Sigmoid colon (tissue), 7 donors: ENCODE results near the gene PP2D1. TPM values are rescaled to one million over a fixed set of nuclear protein-coding genes. Genes with fewer than 3 reads are reported as not detected.
"Not testable (repeated sequence)": the region's sequence is repeated elsewhere in the genome, so short reads cannot be mapped to it uniquely, and the experiment has no call there.

Source experiments
- DNase-seq: peaks from one replicate; pipeline ENCODE4 v3.0.0-alpha.2; 2019
- H3K27ac ChIP-seq, 4 donors: fragments of 200-600 bp; sonication (generic); one replicate each; pipeline ENCODE4 v1.5.1; 2016 to 2019; ENCODE audit warnings: mild to moderate bottlenecking in 1 of 4
- H3K27me3 ChIP-seq, 3 donors: fragments of 200-600 bp; sonication (generic); one replicate each; pipeline ENCODE4 v1.5.1; 2019; ENCODE audit warnings: mild to moderate bottlenecking in 1 of 3
- H3K36me3 ChIP-seq, 4 donors: fragments of 200-600 bp; sonication (generic); one replicate each; pipeline ENCODE4 v1.5.1; 2016 to 2019
- H3K4me1 ChIP-seq, 4 donors: fragments of 200-600 bp; sonication (generic); one replicate each; pipeline ENCODE4 v1.5.1; 2017 to 2019
- H3K4me3 ChIP-seq, 4 donors: fragments of 200-600 bp; sonication (generic); one replicate each; pipeline ENCODE4 v1.5.1; 2017 to 2019; ENCODE audit warnings: mild to moderate bottlenecking in 2 of 4, moderate library complexity in 1 of 4
- H3K9me3 ChIP-seq, 4 donors: fragments of 200-600 bp in 3 of 4; sonication (generic) in 3 of 4; one replicate each; pipeline versions ENCODE4 v1.5.1 to v1.6.1; 2013 to 2019
- CTCF ChIP-seq, 4 experiments: fragments of 450-650 bp in 3 of 4; fragments of 200-600 bp in 1 of 4; IDR thresholded peaks; one replicate each; pipeline ENCODE4 v1.5.1; 2016 to 2019; ENCODE audit warnings: antibody characterized with exemption in 4 of 4, mild to moderate bottlenecking in 3 of 4, moderate library complexity in 2 of 4
- EP300 ChIP-seq, 4 donors: sonication (generic); formaldehyde crosslinking; IDR thresholded peaks; one replicate each; pipeline ENCODE4 v1.6.1; 2017; ENCODE audit warnings: antibody characterized with exemption in 4 of 4
- POLR2A ChIP-seq, 2 donors: fragments of 450-650 bp; IDR thresholded peaks; one replicate each; pipeline ENCODE4 v1.6.1; 2016; ENCODE audit warnings: antibody characterized with exemption in 2 of 2, mild to moderate bottlenecking in 2 of 2, moderate library complexity in 2 of 2
- POLR2AphosphoS5 ChIP-seq, 4 donors: sonication (generic); formaldehyde crosslinking; IDR thresholded peaks; one replicate each; pipeline ENCODE4 v1.6.1; 2017; ENCODE audit warnings: antibody characterized with exemption in 4 of 4
- WGBS, 2 donors: extraction: QIAGEN DNeasy Blood & Tissue Kit; methylation state at CpG; one replicate each; pipeline ENCODE4 v1.1.7; 2013; 5-methylcytosine and 5-hydroxymethylcytosine counted together
- intact Hi-C: fragments of 100-400 bp; cut with DNase I; formaldehyde crosslinking; loops from one replicate; pipeline ENCODE4 v1.15.1; 2023
- polyA plus RNA-seq, 3 donors: library from polyadenylated mRNA; stranded (reverse); fragments of 200-250 nt; gene quantifications; one replicate each; pipeline ENCODE4 v1.2.3, GENCODE V29; 2013
- total RNA-seq, 4 donors: library from RNA; depleted of rRNA; stranded (reverse); fragments of >200 nt; gene quantifications; one replicate each; pipeline ENCODE4 v1.1.0, GENCODE V29; 2016
- donor health status: healthy with polysubstance abuse.
- donor health status: Bipolar disorder and iron deficiency.
- donor health status: healthy.

PP2D1 gene
- total and polyA plus RNA-seq, 7 donors = not detected

- TF ChIP-seq POLR2AphosphoS5 (IDR thresholded peaks at IDR 0.05) = no peak
- TF ChIP-seq CTCF (IDR thresholded peaks at IDR 0.05) = no peak
- no peak for TF ChIP-seq EP300 (IDR thresholded peaks at IDR 0.05)
- no peak for TF ChIP-seq POLR2A (IDR thresholded peaks at IDR 0.05)
- DNase-seq = no peak
- H3K27me3 ChIP-seq = no peaks in the 10 kb centered on the region
- H3K4me1 ChIP-seq = peaks cover 0 to 17% (median 10%) of the 10 kb centered on the region in 4 donors
- H3K4me3 ChIP-seq = no peak overlapping the region
- intact Hi-C loops = no loop called here
- WGBS, 2 donors = 84 to 89% methylated on average over 6 of the region's 6 CpGs
- H3K27ac ChIP-seq = no peak overlapping the region
- H3K36me3 ChIP-seq = no peaks in the 10 kb centered on the region
- H3K9me3 ChIP-seq = no peaks in the 10 kb centered on the region
Measured at GRCh38 chr3:19967208-19967607, 44.9 kb downstream of the PP2D1 start.

- H3K36me3 ChIP-seq = peaks cover 0 to 3% (median 0%) of the 10 kb centered on the region in 4 donors
- H3K4me1 ChIP-seq = peaks cover 0 to 15% (median 7%) of the 10 kb centered on the region in 4 donors
- H3K9me3 ChIP-seq = no peaks in the 10 kb centered on the region
- TF ChIP-seq POLR2A (IDR thresholded peaks at IDR 0.05) = no peak
- TF ChIP-seq CTCF (IDR thresholded peaks at IDR 0.05) = no peak
- TF ChIP-seq EP300 (IDR thresholded peaks at IDR 0.05) = no peak
- TF ChIP-seq POLR2AphosphoS5 (IDR thresholded peaks at IDR 0.05) = no peak
- no peaks in the 10 kb centered on the region for H3K27me3 ChIP-seq
- no peak for DNase-seq
- no peak overlapping the region for H3K4me3 ChIP-seq
- intact Hi-C loops = no loop called here
- no peak overlapping the region for H3K27ac ChIP-seq
- WGBS, 2 donors = 47 to 82% methylated on average over 4 of the region's 4 CpGs
Measured at GRCh38 chr3:19961960-19962359, 50.1 kb downstream of the PP2D1 start.

- intact Hi-C loops = no loop called here
- peaks cover 0 to 27% (median 15%) of the 10 kb centered on the region in 4 donors for H3K4me1 ChIP-seq
- DNase-seq = no peak
- WGBS, 2 donors = 79 to 86% methylated on average over 4 of the region's 4 CpGs
- peaks cover 0 to 8% (median 0%) of the 10 kb centered on the region in 4 donors for H3K36me3 ChIP-seq
- no peak overlapping the region for H3K4me3 ChIP-seq
- H3K9me3 ChIP-seq = no peaks in the 10 kb centered on the region
- TF ChIP-seq POLR2A (IDR thresholded peaks at IDR 0.05) (no peak), CTCF (IDR thresholded peaks at IDR 0.05) (no peak), POLR2AphosphoS5 (IDR thresholded peaks at IDR 0.05) (no peak), EP300 (IDR thresholded peaks at IDR 0.05) (no peak)
- H3K27me3 ChIP-seq = no peaks in the 10 kb centered on the region
- H3K27ac ChIP-seq = no peak overlapping the region
Measured at GRCh38 chr3:19960696-19961095, 51.4 kb downstream of the PP2D1 start.

GRCh38 chr3:19959505-19959904 is 52.6 kb downstream of the PP2D1 start:
- Histone ChIP-seq H3K27me3 (no peaks in the 10 kb centered on the region), H3K4me3 (no peak overlapping the region), H3K9me3 (no peaks in the 10 kb centered on the region), H3K27ac (no peak overlapping the region), H3K4me1 (peaks cover 0 to 30% (median 17%) of the 10 kb centered on the region in 4 donors), H3K36me3 (peaks cover 0 to 18% (median 2%) of the 10 kb centered on the region in 4 donors)
- TF ChIP-seq EP300 (IDR thresholded peaks at IDR 0.05) (no peak), CTCF (IDR thresholded peaks at IDR 0.05) (no peak), POLR2AphosphoS5 (IDR thresholded peaks at IDR 0.05) (no peak), POLR2A (IDR thresholded peaks at IDR 0.05) (no peak)
- DNase-seq = no peak
- WGBS, 2 donors = 72% methylated on average over 4 of the region's 4 CpGs
- intact Hi-C loops = no loop called here

- intact Hi-C loops, H3K27ac ChIP-seq, H3K27me3 ChIP-seq, H3K4me3 ChIP-seq, H3K9me3 ChIP-seq, DNase-seq: not testable (repeated sequence)
- WGBS, 2 donors = 86 to 91% methylated on average over 9 of the region's 9 CpGs
- Histone ChIP-seq H3K36me3 (peaks cover 0 to 40% (median 2%) of the 10 kb centered on the region in 4 donors), H3K4me1 (peaks cover 0 to 39% (median 14%) of the 10 kb centered on the region in 4 donors)
Measured at GRCh38 chr3:19957354-19957753, 54.7 kb downstream of the PP2D1 start.
